K562 (cell line): ENCODE results near the gene DHDDS. TPM values are rescaled to one million over a fixed set of nuclear protein-coding genes. Genes with fewer than 3 reads are reported as not detected.

ENCODE experiments used
- DPF2 ChIP-seq: fragments of 450-650 bp; IDR thresholded peaks from 2 replicates; pipeline ENCODE4 v1.6.1; 2016
- EWSR1 ChIP-seq: fragments of 450-650 bp; IDR thresholded peaks from 2 replicates; pipeline ENCODE4 v1.6.1; 2018; ENCODE audit warnings: borderline replicate concordance, mild to moderate bottlenecking, low read depth, moderate library complexity; ENCODE audit not compliant: partially characterized antibody
- FOXK1 ChIP-seq: sonication (generic); formaldehyde crosslinking; IDR thresholded peaks from 2 replicates; pipeline ENCODE4 v1.8.0; 2022; ENCODE audit warnings: missing genetic modification reagents, mild to moderate bottlenecking, borderline replicate concordance
- KDM4B ChIP-seq, 2 experiments: fragments of 450-650 bp in 1 of 2; sonication (generic) in 1 of 2; IDR thresholded peaks; 2 replicates each; pipeline ENCODE4 v1.6.1; 2016 to 2017; ENCODE audit warnings: borderline replicate concordance in 2 of 2, antibody characterized with exemption in 1 of 2, low read depth in 1 of 2, mild to moderate bottlenecking in 1 of 2
- LEF1 ChIP-seq: fragments of 450-650 bp; IDR thresholded peaks from 2 replicates; pipeline ENCODE4 v1.6.1; 2016; ENCODE audit warnings: mild to moderate bottlenecking
- MAFG ChIP-seq: fragments of 450-650 bp; conservative IDR thresholded peaks from 2 replicates; pipeline ENCODE4 v1.6.1; 2016; ENCODE audit warnings: missing genetic modification characterization, missing compliant biosample characterization
- MIER1 ChIP-seq: fragments of 450-650 bp; IDR thresholded peaks from 2 replicates; pipeline ENCODE4 v1.6.1; 2016; ENCODE audit warnings: antibody characterized with exemption, mild to moderate bottlenecking, low read depth
- MTA1 ChIP-seq: fragments of 450-650 bp; IDR thresholded peaks from 2 replicates; pipeline ENCODE4 v1.6.1; 2017; ENCODE audit warnings: borderline replicate concordance
- POLR2AphosphoS5 ChIP-seq: IDR thresholded peaks from 2 replicates; pipeline ENCODE4 v1.6.1; 2011; ENCODE audit warnings: mild to moderate bottlenecking, low read depth, low read length, moderate library complexity; ENCODE audit not compliant: control insufficient read depth, insufficient read depth
- SAP30 ChIP-seq: fragments of 200-600 bp; sonication (generic); IDR thresholded peaks from 2 replicates; pipeline ENCODE4 v1.6.1; 2012; ENCODE audit warnings: borderline replicate concordance, low read depth, mild to moderate bottlenecking, moderate library complexity, low read length, control low read depth, inconsistent platforms; ENCODE audit not compliant: insufficient read depth, poor library complexity, severe bottlenecking
- ZEB2 ChIP-seq: fragments of 450-650 bp; IDR thresholded peaks from 2 replicates; pipeline ENCODE4 v1.6.1; 2016
- polyA plus RNA-seq, 8 experiments: library from polyadenylated mRNA; depleted of rRNA in 4 of 8; stranded (reverse) in 5 of 8; unstranded in 3 of 8; fragments of >200 nt; fragmentation: Nextera tagmentation in 2 of 8; fragmentation: Illumina TruSeq in 1 of 8; extraction: Ambion mirVana in 2 of 8; extraction: Trizol in 1 of 8; gene quantifications; 2 replicates each; pipeline versions ENCODE4 v1.2.1 to v1.2.3, GENCODE V29; 2011 to 2014; ENCODE audit warnings: inconsistent platforms in 1 of 8, missing spikeins in 1 of 8
- total RNA-seq, 7 experiments: library from RNA; depleted of rRNA in 6 of 7; stranded (reverse); fragments of >200 nt in 6 of 7; fragmentation: Illumina TruSeq in 2 of 7; extraction: Trizol in 2 of 7; gene quantifications; 2 replicates each; pipeline versions ENCODE4 v1.2.1 to v1.2.3, GENCODE V29; 2011 to 2021; ENCODE audit warnings: low replicate concordance in 1 of 7
- TF ChIP-seq, protein P1 (sequence below): sonication (generic); formaldehyde crosslinking; IDR thresholded peaks from 2 replicates; pipeline ENCODE4 v1.8.1; 2023; ENCODE audit warnings: missing genetic modification reagents, mild to moderate bottlenecking, borderline replicate concordance
- TF ChIP-seq, protein P2 (sequence below): fragments of 200-800 bp; sonication (Bioruptor generic); IDR thresholded peaks from 2 replicates; pipeline ENCODE4 v1.6.1; 2017; ENCODE audit warnings: missing genetic modification characterization, missing compliant biosample characterization

The DHDDS gene
- total and polyA plus RNA-seq, 9 of the 15 experiments (the other 6 are each of a cell fraction or from before 2014, with no cell fraction given), result 33.3 to 55.0 (median 44.3) TPM

DNA sequence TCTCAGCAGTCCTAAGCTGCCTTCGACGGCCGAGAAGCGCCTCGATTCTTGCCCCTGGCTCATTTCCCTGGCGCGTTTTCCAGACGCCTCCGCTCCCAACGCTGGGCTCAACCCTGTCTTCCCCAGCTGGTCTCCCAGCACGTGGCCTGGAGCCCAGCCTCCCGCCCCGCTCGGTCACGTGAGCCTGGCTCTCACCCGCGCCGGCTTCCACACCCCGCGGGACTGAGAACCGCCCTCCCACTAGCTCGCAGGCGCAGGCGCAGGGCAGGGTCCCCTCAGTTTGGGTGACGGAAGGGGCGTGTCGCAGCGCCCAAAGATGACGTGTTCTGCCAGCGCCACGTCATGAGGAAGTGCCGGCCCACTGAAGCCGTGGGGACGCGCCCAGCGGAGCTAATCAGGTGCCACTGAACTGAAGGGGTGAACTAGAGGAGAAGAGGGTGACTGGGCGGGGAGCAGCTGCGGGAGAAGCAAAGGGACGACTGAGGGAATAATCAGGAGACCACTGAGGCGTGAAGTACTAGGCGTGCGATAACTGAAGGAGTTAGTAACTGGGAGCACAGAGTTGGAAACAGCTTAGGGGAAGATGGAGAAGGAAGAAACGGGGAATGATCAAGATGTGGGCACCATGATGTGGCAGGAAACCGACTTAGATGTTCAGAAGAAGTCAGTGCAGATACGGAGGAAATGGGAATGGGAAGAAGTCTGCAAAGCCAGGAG is at the start of gene DHDDS (continued):
- TF ChIP-seq LEF1 (peak; percentile 53; the same call in 1 of the 2 replicates), MAFG (no peak), DPF2 (peak; percentile 81), ZEB2 (peak; percentile 67; the same call in 1 of the 2 replicates), FOXK1 (peak; percentile 91), KDM4B (IDR thresholded peaks at IDR 0.05; ENCODE audit: borderline replicate concordance in 2 of 2, low read depth in 1 of 2) (no peak), MIER1 (no peak; the same call in 1 of the 2 replicates), POLR2AphosphoS5 (peak; percentile 88), EWSR1 (no peak), SAP30 (peak; percentile 97), MTA1 (peak; percentile 100)
- TF ChIP-seq, protein P1, sequence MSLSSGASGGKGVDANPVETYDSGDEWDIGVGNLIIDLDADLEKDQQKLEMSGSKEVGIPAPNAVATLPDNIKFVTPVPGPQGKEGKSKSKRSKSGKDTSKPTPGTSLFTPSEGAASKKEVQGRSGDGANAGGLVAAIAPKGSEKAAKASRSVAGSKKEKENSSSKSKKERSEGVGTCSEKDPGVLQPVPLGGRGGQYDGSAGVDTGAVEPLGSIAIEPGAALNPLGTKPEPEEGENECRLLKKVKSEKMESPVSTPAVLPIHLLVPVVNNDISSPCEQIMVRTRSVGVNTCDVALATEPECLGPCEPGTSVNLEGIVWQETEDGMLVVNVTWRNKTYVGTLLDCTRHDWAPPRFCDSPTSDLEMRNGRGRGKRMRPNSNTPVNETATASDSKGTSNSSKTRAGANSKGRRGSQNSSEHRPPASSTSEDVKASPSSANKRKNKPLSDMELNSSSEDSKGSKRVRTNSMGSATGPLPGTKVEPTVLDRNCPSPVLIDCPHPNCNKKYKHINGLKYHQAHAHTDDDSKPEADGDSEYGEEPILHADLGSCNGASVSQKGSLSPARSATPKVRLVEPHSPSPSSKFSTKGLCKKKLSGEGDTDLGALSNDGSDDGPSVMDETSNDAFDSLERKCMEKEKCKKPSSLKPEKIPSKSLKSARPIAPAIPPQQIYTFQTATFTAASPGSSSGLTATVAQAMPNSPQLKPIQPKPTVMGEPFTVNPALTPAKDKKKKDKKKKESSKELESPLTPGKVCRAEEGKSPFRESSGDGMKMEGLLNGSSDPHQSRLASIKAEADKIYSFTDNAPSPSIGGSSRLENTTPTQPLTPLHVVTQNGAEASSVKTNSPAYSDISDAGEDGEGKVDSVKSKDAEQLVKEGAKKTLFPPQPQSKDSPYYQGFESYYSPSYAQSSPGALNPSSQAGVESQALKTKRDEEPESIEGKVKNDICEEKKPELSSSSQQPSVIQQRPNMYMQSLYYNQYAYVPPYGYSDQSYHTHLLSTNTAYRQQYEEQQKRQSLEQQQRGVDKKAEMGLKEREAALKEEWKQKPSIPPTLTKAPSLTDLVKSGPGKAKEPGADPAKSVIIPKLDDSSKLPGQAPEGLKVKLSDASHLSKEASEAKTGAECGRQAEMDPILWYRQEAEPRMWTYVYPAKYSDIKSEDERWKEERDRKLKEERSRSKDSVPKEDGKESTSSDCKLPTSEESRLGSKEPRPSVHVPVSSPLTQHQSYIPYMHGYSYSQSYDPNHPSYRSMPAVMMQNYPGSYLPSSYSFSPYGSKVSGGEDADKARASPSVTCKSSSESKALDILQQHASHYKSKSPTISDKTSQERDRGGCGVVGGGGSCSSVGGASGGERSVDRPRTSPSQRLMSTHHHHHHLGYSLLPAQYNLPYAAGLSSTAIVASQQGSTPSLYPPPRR (CRISPR knock-in tag), result 0 out of 2 replicates have a peak, but pooled peaks have one; percentile 42
- TF ChIP-seq, protein P2, sequence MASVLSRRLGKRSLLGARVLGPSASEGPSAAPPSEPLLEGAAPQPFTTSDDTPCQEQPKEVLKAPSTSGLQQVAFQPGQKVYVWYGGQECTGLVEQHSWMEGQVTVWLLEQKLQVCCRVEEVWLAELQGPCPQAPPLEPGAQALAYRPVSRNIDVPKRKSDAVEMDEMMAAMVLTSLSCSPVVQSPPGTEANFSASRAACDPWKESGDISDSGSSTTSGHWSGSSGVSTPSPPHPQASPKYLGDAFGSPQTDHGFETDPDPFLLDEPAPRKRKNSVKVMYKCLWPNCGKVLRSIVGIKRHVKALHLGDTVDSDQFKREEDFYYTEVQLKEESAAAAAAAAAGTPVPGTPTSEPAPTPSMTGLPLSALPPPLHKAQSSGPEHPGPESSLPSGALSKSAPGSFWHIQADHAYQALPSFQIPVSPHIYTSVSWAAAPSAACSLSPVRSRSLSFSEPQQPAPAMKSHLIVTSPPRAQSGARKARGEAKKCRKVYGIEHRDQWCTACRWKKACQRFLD (CRISPR knock-in tag), result peak; percentile 95
